ENCODE data around the gene AKAP6.

DNA sequence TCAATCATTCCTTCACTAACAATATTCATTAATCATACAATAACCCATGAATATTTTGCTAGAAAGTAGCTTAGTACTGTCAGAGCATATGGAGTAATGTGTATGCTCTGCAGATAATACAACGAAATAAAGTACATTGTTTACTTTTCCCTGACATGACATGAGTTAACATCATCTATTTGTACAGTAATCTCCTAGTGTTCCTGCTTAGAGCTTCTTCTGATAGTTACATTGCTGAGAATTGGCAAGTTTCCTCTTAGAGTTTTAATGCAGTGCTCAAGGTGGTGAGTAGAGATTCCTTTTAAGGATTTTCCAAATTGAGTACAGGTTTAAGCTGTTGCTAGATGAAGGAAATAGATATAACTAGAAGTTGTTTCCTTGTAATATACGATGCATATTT lies 445.1 kb downstream of the AKAP6 start:
- TF ChIP-seq, protein P1, sequence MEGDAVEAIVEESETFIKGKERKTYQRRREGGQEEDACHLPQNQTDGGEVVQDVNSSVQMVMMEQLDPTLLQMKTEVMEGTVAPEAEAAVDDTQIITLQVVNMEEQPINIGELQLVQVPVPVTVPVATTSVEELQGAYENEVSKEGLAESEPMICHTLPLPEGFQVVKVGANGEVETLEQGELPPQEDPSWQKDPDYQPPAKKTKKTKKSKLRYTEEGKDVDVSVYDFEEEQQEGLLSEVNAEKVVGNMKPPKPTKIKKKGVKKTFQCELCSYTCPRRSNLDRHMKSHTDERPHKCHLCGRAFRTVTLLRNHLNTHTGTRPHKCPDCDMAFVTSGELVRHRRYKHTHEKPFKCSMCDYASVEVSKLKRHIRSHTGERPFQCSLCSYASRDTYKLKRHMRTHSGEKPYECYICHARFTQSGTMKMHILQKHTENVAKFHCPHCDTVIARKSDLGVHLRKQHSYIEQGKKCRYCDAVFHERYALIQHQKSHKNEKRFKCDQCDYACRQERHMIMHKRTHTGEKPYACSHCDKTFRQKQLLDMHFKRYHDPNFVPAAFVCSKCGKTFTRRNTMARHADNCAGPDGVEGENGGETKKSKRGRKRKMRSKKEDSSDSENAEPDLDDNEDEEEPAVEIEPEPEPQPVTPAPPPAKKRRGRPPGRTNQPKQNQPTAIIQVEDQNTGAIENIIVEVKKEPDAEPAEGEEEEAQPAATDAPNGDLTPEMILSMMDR (IDR thresholded peaks at IDR 0.05) = no peak
- no peak for TF ChIP-seq POLR2AphosphoS5 (IDR thresholded peaks at IDR 0.05)
- TF ChIP-seq POLR2A (IDR thresholded peaks at IDR 0.05) = no peak
